ENCODE results near the gene SHMT2.

The SHMT2 gene

DNA sequence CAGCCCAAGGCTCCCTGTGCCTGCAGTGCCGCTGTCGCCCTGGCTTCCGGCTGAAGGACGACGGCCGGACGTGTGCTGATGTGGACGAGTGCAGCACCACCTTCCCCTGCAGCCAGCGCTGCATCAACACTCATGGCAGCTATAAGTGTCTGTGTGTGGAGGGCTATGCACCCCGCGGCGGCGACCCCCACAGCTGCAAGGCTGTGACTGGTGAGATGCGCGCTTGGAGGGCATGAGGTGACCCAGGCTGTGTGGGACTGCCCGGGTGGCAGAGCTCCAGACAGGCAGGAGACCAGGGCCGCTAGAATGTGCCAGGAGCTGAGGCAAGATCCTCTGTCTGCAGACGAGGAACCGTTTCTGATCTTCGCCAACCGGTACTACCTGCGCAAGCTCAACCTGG lies 32.6 kb upstream of the SHMT2 start:
- DNase-seq (ENCODE audit: low read depth in 2 of 2) = no peak

- no peak for DNase-seq (ENCODE audit: low read depth in 2 of 2)
These were observed 31.2 kb upstream of the SHMT2 start for GRCh38 chr12:57198329-57198728.

- DNase-seq (ENCODE audit: low read depth in 2 of 2) = no peak
These were observed 30.3 kb upstream of the SHMT2 start for GRCh38 chr12:57199191-57199590.

DNA sequence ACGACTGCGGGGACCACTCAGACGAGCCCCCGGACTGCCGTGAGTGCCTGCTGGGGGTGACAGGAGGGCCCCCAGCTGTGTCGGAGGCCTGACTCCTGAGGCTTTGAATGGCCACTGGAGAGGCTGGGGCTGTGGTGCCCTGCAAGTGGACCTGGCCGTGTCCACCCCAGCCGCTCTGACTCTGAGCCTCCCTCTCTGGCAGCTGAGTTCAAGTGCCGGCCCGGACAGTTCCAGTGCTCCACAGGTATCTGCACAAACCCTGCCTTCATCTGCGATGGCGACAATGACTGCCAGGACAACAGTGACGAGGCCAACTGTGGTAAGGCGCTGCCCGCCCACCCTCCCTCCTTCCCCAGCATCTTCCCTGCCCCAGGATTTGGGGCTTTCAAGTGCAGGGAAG lies 29.0 kb upstream of the SHMT2 start:
- no peak for DNase-seq (ENCODE audit: low read depth in 2 of 2)

DNA sequence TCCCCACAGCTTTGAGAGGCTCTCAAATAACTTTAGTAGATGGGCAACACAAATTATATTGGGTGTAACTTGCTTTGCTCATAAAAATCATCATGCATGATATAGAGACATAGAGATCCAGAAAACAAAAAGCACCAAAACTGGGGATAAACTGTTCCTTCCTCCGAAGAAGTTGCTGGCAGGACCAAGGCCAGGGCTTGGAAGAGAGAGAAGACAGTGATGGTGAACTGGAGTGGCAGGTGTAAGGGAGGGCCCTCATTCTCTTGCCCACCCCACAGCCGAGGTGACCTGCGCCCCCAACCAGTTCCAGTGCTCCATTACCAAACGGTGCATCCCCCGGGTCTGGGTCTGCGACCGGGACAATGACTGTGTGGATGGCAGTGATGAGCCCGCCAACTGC lies 28.3 kb upstream of the SHMT2 start:
- no peak for DNase-seq (ENCODE audit: low read depth in 2 of 2)

DNA sequence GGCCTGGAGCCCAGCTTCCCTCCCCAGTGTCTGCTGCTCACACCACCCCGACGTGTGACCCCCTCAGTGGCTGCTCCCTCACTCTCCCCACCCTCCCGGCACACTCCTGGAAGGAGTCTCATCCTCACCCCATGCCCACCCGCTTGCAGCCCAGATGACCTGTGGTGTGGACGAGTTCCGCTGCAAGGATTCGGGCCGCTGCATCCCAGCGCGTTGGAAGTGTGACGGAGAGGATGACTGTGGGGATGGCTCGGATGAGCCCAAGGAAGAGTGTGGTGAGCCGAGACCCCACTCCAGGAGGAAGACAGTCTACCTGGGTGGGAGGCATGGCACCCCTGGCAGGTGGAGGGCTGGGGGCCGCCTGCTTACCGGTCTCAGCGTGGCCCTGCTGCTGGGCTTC lies 27.9 kb upstream of the SHMT2 start:
- DNase-seq (ENCODE audit: low read depth in 2 of 2) = no peak

DNA sequence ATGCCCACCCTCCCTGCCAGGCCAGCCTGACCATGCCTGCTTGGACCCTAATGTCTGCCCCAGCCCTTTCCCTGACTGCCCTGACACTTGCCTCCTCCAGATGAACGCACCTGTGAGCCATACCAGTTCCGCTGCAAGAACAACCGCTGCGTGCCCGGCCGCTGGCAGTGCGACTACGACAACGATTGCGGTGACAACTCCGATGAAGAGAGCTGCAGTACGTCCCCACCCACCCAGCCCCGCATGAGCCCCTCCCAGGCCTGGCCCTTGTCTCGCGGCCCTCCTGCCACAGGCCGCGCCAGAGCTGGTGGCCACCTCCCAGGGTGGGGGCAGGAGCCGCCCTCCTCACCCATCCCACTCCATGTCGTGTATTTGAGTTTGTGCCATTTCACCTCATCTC lies 27.2 kb upstream of the SHMT2 start:
- no peak for DNase-seq (ENCODE audit: low read depth in 2 of 2)

GRCh38 chr12:57203201-57203600 lies 26.3 kb upstream of the SHMT2 start:
- no peak for DNase-seq (ENCODE audit: low read depth in 2 of 2)

DNA sequence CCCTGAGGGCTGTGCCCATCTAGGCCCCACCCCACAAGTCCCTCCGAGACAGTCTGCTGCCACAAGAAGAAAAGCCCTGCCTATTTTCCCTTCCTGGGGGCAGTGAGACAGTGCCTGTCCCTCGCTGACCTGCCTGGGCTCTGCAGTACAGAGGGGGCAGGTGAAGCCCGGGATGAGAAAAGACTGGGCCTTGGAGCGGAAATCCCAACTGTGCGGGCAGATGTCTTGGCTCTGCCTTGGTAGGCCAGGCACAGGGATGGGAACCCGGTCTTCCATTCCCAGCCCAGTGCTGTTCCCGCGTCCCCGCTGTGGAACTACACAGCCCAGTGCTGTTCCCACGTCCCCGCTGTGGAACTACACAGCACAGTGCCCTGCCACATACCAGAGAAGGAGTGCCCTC lies 25.7 kb upstream of the SHMT2 start:
- DNase-seq (ENCODE audit: low read depth in 2 of 2) = no peak

GRCh38 chr12:57204454-57204853 lies 25.1 kb upstream of the SHMT2 start:
- no peak for DNase-seq (ENCODE audit: low read depth in 2 of 2)

DNA sequence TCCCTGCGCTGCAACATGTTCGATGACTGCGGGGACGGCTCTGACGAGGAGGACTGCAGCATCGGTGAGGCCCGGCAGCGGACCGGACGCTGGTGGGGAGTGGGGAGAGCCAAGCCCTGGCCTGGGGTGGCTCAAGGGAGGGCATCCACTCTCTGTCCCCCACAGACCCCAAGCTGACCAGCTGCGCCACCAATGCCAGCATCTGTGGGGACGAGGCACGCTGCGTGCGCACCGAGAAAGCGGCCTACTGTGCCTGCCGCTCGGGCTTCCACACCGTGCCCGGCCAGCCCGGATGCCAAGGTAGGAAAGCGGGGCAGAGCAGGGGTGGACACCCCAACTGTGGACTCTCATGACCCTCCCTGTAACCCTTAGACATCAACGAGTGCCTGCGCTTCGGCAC lies 24.3 kb upstream of the SHMT2 start:
- no peak for DNase-seq (ENCODE audit: low read depth in 2 of 2)

DNA sequence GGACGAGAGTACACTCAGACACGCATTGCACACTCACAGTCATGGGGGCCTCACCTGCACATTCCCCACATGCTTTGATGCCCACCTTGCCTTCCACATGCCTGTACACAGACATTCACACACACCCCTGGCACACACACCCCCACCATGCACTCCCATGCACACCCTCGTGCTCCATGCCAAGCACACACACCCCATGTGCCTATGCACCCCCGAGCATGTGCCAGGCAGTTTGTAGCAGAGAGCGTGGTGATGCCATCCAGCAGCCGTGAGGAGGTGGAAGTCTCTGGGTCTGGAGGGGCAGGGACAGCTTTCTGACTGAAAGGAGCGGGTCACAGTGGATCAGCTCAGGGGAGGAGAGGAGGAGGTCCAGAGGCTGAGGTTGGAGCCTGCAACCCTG lies 23.6 kb upstream of the SHMT2 start:
- DNase-seq (ENCODE audit: low read depth in 2 of 2) = no peak

DNA sequence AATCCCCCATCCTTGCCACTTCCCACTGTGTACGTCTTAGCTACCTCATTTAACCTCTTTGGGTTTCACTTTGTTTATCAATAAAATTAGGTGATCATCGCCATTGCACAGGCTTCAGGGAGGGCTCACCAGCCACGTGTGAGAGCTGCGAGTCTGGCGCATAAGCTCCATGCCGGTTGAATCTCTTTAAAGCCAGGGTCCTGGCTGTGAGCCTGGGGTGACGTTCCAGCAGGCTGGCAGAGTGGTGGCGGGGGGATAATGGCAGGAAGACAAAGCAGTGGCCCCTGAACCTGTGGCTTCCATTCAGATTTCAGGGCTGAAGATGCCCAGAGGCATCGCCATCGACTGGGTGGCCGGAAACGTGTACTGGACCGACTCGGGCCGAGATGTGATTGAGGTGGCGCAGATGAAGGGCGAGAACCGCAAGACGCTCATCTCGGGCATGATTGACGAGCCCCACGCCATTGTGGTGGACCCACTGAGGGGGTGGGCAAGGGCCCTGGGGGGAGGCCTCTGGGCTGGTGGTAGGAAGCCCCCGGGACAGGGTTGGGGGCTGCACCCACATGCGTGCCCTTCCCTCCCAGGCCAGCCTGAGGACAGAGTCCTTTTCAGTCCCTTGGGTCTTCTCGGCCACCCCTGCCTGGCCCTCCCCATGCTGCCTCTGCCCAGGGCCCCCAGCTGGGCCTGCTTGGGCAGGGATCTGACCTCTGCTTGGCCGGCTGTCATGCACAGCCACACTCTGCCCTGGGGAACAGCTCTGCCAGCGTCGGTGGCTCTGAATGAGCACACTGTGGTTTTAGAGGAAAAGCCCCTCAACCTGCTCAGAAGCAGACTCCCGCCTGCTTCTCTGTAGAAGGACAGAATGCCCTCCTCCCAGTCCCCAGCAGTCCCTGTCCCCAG lies 21.5 kb upstream of the SHMT2 start:
- no peak for DNase-seq (ENCODE audit: low read depth in 2 of 2)

DNA sequence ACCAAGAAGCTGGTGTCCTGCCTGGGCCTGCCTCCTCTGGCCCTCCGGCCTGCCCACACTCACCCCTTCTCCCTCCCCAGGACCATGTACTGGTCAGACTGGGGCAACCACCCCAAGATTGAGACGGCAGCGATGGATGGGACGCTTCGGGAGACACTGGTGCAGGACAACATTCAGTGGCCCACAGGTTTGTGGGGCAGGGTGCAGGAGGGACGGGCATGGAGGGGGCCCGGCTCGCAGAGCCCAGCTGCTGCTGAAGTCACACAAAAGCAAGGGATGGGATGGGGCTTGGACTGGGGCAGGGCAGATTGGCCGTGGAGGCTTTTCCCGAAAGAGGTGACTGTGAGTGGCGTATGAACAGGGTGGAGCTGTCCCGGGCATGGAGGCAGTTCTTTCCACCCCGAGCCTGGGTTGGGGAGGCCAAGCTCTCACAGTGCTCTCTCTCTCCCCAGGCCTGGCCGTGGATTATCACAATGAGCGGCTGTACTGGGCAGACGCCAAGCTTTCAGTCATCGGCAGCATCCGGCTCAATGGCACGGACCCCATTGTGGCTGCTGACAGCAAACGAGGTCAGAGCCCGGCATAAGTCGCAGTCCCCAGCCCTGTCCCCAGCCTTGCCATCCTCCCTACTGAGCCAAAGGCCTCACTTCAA lies 20.8 kb upstream of the SHMT2 start:
- no peak for DNase-seq (ENCODE audit: low read depth in 2 of 2)

DNA sequence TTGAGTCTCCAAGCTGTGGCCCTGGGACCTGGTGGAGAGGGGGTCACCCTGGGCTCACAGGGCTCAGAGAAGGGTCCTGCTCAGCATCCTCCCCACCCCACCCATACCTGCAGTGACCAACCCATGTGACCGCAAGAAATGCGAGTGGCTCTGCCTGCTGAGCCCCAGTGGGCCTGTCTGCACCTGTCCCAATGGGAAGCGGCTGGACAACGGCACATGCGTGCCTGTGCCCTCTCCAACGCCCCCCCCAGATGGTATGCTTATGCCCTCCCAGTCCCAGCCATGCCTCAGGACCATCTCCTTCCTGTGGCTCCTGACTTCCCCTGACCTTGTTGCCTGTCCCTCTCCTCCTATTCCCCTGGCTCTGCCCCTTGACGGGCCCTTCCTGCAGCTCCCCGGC lies 19.6 kb upstream of the SHMT2 start:
- no peak for DNase-seq (ENCODE audit: low read depth in 2 of 2)

GRCh38 chr12:57210461-57210860 lies 19.1 kb upstream of the SHMT2 start:
- DNase-seq (ENCODE audit: low read depth in 2 of 2) = no peak

- DNase-seq (ENCODE audit: low read depth in 2 of 2) = no peak
These were observed 18.4 kb upstream of the SHMT2 start for GRCh38 chr12:57210926-57211692.

- DNase-seq (ENCODE audit: low read depth in 2 of 2) = no peak
These were observed 17.5 kb upstream of the SHMT2 start for GRCh38 chr12:57211791-57212700.

DNA sequence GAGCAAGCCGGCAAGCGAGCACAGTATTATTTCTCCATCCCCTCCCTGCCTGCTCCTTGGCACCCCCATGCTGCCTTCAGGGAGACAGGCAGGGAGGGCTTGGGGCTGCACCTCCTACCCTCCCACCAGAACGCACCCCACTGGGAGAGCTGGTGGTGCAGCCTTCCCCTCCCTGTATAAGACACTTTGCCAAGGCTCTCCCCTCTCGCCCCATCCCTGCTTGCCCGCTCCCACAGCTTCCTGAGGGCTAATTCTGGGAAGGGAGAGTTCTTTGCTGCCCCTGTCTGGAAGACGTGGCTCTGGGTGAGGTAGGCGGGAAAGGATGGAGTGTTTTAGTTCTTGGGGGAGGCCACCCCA lies 16.8 kb upstream of the SHMT2 start:
- no peak for DNase-seq (ENCODE audit: low read depth in 2 of 2)

GRCh38 chr12:57213058-57213715 lies 16.3 kb upstream of the SHMT2 start:
- peak; percentile 42 to 43 for DNase-seq (ENCODE audit: low read depth in 2 of 2)

DNA sequence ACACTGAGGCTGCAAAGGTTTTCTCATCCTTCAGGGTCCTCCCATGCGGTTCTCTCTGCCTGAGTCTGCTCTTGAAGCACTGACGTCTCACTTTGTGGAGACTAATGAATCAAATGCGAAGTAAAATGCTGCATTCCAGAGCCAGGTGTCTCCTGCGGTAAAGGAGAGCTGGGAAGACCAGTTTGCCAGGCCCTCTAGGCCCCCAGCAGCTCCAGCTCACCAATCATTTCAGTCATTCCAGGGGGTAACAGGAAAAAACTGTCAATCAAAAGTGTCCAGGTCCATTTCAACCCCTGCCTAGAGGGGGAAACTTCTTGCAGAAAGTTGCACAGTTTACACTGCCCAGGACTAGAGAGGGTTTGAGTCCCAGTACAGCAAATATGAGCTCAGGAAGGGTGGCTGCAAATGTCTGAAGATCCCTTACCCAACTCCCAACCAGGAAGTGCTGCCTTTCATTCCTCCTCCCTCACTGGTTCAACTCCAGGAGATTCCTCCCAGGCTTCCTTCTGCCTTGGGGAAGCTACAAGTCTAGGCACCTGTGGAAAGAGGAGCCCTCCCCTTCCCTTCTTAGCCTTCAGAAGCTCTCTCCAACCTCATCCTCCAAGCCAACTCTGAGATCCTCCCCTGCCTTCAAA lies 15.6 kb upstream of the SHMT2 start:
- DNase-seq (ENCODE audit: low read depth in 2 of 2) = no peak
